ENCODE measurements around the gene TRPC4. TPM values are rescaled to one million over a fixed set of nuclear protein-coding genes. Genes with fewer than 3 reads are reported as not detected.

Gene TRPC4
- polyA plus RNA-seq, 3 donors: not detected

- Histone ChIP-seq H3K27ac (ENCODE audit: low read depth in 1 of 2, low read length in 2 of 2) (no peak overlapping the region), H3K4me1 (ENCODE audit: control insufficient read depth in 1 of 2, insufficient read depth in 2 of 2, low read length in 2 of 2) (no peaks in the 10 kb centered on the region), H3K4me2 (replicated peaks; ENCODE audit: extremely low read depth, low read length, poor library complexity, severe bottlenecking) (no peak overlapping the region), H3K36me3 (replicated peaks in 1 of 2; ENCODE audit: control insufficient read depth in 1 of 2, insufficient read depth in 2 of 2, low read length in 2 of 2) (no peaks in the 10 kb centered on the region), H3K79me2 (ENCODE audit: insufficient read depth, low read length) (no peaks in the 10 kb centered on the region), H3K9me3 (replicated peaks in 1 of 2; ENCODE audit: control insufficient read depth in 1 of 2, insufficient read depth in 1 of 2, low read length in 2 of 2) (no peaks in the 10 kb centered on the region), H3K4me3 (replicated peaks in 1 of 3; ENCODE audit: low read depth in 2 of 3, low read length in 3 of 3) (no peak overlapping the region), H3K9ac (ENCODE audit: insufficient read depth, low read length, poor library complexity, severe bottlenecking) (no peak overlapping the region), H2AFZ (ENCODE audit: insufficient read depth, low read depth, low read length, poor library complexity, severe bottlenecking) (no peak overlapping the region), H3K27me3 (ENCODE audit: control insufficient read depth in 2 of 2, insufficient read depth in 2 of 2, low read length in 2 of 2) (no peaks in the 10 kb centered on the region), H4K20me1 (ENCODE audit: insufficient read depth, low read length) (no peaks in the 10 kb centered on the region)
- Mint-ChIP-seq H3K27me3 (ENCODE audit: low read depth in 3 of 3) (peaks cover 0 to 2% (median 0%) of the 10 kb centered on the region in 3 donors), H3K27ac (no peak overlapping the region), H3K4me1 (no peaks in the 10 kb centered on the region), H3K36me3 (no peaks in the 10 kb centered on the region), H3K4me3 (no peak overlapping the region), H3K9me3 (peaks cover 0 to 5% (median 0%) of the 10 kb centered on the region in 7 donors)
- no peak for TF ChIP-seq CTCF (IDR thresholded peaks at IDR 0.05)
- intact Hi-C loops (cut with micrococcal nuclease): no loop called here
- DNase-seq: no peak
- WGBS (ENCODE audit: insufficient coverage): 89% methylated on average over 3 of the region's 5 CpGs
Measured at GRCh38 chr13:37690361-37690760, 179.2 kb downstream of the TRPC4 start.

- Histone ChIP-seq H3K79me2 (ENCODE audit: insufficient read depth, low read length) (no peaks in the 10 kb centered on the region), H2AFZ (ENCODE audit: insufficient read depth, low read depth, low read length, poor library complexity, severe bottlenecking) (no peak overlapping the region), H3K4me1 (ENCODE audit: control insufficient read depth in 1 of 2, insufficient read depth in 2 of 2, low read length in 2 of 2) (no peaks in the 10 kb centered on the region), H3K4me3 (replicated peaks in 1 of 3; ENCODE audit: low read depth in 2 of 3, low read length in 3 of 3) (no peak overlapping the region), H3K27me3 (ENCODE audit: control insufficient read depth in 2 of 2, insufficient read depth in 2 of 2, low read length in 2 of 2) (no peaks in the 10 kb centered on the region), H4K20me1 (ENCODE audit: insufficient read depth, low read length) (no peaks in the 10 kb centered on the region), H3K27ac (ENCODE audit: low read depth in 1 of 2, low read length in 2 of 2) (no peak overlapping the region), H3K9ac (ENCODE audit: insufficient read depth, low read length, poor library complexity, severe bottlenecking) (no peak overlapping the region), H3K9me3 (replicated peaks in 1 of 2; ENCODE audit: control insufficient read depth in 1 of 2, insufficient read depth in 1 of 2, low read length in 2 of 2) (no peaks in the 10 kb centered on the region), H3K36me3 (replicated peaks in 1 of 2; ENCODE audit: control insufficient read depth in 1 of 2, insufficient read depth in 2 of 2, low read length in 2 of 2) (no peaks in the 10 kb centered on the region), H3K4me2 (replicated peaks; ENCODE audit: extremely low read depth, low read length, poor library complexity, severe bottlenecking) (no peak overlapping the region)
- Mint-ChIP-seq H3K4me1 (no peaks in the 10 kb centered on the region), H3K4me3 (no peak overlapping the region), H3K27ac (no peak overlapping the region), H3K9me3 (peaks cover 0 to 5% (median 0%) of the 10 kb centered on the region in 7 donors), H3K27me3 (ENCODE audit: low read depth in 3 of 3) (peaks cover 0 to 2% (median 0%) of the 10 kb centered on the region in 3 donors), H3K36me3 (no peaks in the 10 kb centered on the region)
- TF ChIP-seq CTCF (IDR thresholded peaks at IDR 0.05): no peak
- no CpG with 5 or more reads among the region's 2 CpGs for WGBS (ENCODE audit: insufficient coverage)
- intact Hi-C loops (cut with micrococcal nuclease): no loop called here
- DNase-seq: no peak
Measured at GRCh38 chr13:37686501-37686900, 183.1 kb downstream of the TRPC4 start.

All from CD14-positive monocyte (primary cell).